Stimulated activated CD8-positive, alpha-beta memory T cell treated with anti-CD3 and anti-CD28 coated beads, Interleukin-4, amount 100 ng/mL, for 4 hours (primary cell): ENCODE results near the gene OSM.

Experiments
- DNase-seq, 2 donors: peaks; one replicate each; pipeline ENCODE4 v3.0.0-alpha.2; 2020; ENCODE audit warnings: low read depth in 2 of 2, low spot score in 1 of 2

Gene OSM

GRCh38 chr22:30285846-30286200, 19.2 kb upstream of the OSM start:
- no peak for DNase-seq

- DNase-seq, result no peak
Measured at GRCh38 chr22:30285176-30285845, 18.7 kb upstream of the OSM start.

- no peak for DNase-seq
Measured at GRCh38 chr22:30284666-30285065, 18.0 kb upstream of the OSM start.

- DNase-seq, result no peak
Measured at GRCh38 chr22:30284172-30284571, 17.5 kb upstream of the OSM start.

GRCh38 chr22:30283342-30283741, 16.7 kb upstream of the OSM start:
- no peak for DNase-seq

GRCh38 chr22:30282616-30283046, 16.0 kb upstream of the OSM start:
- no peak for DNase-seq

GRCh38 chr22:30280505-30280904, 13.9 kb upstream of the OSM start:
- DNase-seq, result no peak

GRCh38 chr22:30279932-30280331, 13.3 kb upstream of the OSM start:
- no peak for DNase-seq

GRCh38 chr22:30279046-30279788, 12.6 kb upstream of the OSM start:
- no peak for DNase-seq

GRCh38 chr22:30277547-30278344, 11.1 kb upstream of the OSM start:
- DNase-seq, result no peak

- DNase-seq, result no peak
Measured at GRCh38 chr22:30276039-30276438, 9.4 kb upstream of the OSM start.

GRCh38 chr22:30275625-30276024, 9.0 kb upstream of the OSM start:
- no peak for DNase-seq

GRCh38 chr22:30274437-30274812, 7.8 kb upstream of the OSM start:
- no peak for DNase-seq

GRCh38 chr22:30273711-30274436, 7.2 kb upstream of the OSM start:
- no peak for DNase-seq

GRCh38 chr22:30272781-30273601, 6.3 kb upstream of the OSM start:
- DNase-seq, result no peak

GRCh38 chr22:30270832-30271231, 4.2 kb upstream of the OSM start:
- no peak for DNase-seq

GRCh38 chr22:30268331-30268730, 1.7 kb upstream of the OSM start:
- no peak for DNase-seq

- DNase-seq, result no peak
Measured at GRCh38 chr22:30267382-30268302, 991 bp upstream of the OSM start.

GRCh38 chr22:30265823-30266444, 717 bp downstream of the OSM start:
- DNase-seq, result peak; percentile 59 to 77
